HG02759 (cell line): ENCODE measurements around the gene ZNF664.

Experiments
- ATAC-seq: cut with Tn5 transposase; IDR thresholded peaks from one replicate; pipeline ENCODE4 v1.9.1; 2021; ENCODE audit warnings: mild to moderate bottlenecking, moderate library complexity; ENCODE audit not compliant: unreplicated experiment

Gene ZNF664

GRCh38 chr12:123987022-123987421, 14.0 kb downstream of the ZNF664 start:
- ATAC-seq, result no peak

- ATAC-seq, result no peak
These were observed 16.2 kb downstream of the ZNF664 start for GRCh38 chr12:123989168-123989567.

GRCh38 chr12:123989753-123990152, 16.7 kb downstream of the ZNF664 start:
- ATAC-seq, result no peak

DNA sequence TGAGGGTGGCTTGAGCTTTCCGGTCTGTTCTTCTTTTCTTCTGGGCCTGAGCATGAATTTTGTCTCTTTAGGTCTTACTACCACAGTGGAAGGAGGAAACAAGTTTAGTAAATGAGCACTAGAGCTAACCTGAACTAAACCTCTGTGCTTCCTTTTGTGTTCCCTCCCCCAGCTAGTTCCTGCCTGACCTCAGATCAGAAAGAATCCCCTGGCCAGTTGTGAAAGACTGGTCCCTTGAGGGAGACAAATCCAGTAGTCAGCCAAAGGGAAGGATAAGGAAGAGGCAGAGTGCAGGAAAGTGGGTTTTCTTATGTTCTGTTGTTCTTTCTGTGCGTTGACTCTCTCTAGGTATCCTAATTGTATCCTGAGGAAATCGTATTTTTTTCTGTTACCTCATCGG, 17.5 kb downstream of the ZNF664 start:
- ATAC-seq, result no peak

DNA sequence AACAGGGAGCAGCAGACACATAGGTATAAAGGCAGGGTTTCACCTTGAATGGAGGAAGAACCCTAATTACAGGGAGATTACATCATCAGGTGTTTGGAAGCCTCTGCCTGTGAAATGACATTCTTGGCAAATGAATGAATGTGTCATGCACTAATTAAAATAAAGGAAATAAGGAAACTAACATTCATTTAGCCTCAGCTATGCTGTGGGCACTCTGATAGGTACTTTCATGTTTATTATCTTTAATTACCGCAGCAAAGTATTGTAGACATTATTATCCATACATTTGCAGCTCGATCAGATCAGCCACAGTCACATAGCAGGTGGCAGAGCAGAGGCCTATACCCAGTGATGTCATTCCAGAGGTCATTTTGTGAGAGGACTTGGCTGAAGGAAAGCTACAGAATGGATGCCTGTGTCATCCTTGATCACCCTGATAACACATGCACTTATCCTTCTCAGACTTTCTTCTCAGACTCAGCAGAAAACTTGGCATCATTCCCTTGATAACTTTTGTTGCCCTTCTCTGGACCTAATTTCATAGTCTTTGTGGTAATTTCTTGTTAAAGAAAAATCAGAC, 18.4 kb downstream of the ZNF664 start:
- ATAC-seq, result no peak

DNA sequence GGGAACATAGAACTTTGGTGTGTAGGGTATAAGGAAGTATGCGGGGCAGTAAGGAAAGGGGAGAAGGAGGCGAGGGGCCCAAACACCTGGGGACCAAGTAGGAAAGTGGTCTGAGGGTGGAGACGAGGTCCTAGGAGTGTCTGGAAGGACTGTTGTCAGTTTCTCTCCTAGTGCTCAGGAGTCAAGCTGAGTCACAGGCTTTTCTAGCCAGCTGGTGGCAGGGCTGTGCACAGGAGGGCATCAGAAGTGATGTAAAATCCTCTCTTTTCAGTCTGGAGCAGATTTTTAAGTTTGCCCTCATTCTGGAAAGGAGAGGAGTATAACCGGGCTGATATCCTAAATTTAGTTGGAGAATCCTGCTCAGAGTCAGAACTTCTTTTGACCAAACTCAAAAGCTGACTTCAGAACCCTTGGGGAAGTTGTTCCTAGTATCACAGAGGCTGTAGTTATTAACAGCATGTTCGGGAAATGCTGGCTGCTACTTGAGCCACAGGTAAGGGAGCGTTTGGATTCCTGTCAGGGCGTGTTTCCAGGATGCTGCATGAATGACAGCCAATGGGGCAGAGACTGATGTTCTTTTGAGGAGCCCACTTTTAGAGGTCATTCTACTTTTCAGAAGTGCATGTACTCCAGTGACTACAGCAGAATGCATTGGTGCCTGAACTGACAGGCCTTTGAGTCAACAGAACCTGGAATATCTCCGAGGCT, 19.3 kb downstream of the ZNF664 start:
- no peak for ATAC-seq

DNA sequence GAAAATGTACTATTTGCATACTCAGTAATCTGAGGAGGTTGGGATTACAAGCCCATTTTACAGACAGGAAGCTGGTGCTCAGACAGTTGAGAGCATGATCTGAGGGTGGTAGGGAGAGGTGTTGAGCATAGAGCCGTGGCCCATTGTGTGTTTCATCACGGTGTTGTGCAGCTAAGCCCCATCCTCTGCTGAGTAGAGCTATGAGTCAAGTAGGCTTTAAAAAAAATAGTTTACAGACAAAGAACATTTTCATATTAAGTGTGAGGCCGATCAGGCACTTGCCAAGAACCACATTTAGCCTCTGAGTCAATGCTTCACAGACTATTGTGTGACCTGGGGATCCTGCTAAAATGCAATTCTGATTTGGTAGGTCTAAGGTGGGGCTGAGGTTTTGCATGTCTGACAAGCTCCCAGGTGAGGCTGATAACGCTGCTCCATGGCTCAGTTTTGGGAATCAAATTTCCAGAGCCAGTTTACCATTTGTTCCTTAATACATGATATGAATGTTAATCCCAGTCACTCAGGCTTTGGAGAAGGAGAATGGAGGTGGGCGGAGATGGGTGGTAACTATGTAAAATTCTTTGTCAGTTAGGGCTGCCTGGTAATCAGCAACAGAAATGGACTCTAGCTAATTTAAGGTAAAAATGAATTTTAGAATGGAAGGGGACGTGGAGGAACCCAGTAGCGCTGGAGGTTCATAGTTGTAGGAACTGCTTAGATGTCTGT, 22.2 kb downstream of the ZNF664 start:
- ATAC-seq, result no peak

DNA sequence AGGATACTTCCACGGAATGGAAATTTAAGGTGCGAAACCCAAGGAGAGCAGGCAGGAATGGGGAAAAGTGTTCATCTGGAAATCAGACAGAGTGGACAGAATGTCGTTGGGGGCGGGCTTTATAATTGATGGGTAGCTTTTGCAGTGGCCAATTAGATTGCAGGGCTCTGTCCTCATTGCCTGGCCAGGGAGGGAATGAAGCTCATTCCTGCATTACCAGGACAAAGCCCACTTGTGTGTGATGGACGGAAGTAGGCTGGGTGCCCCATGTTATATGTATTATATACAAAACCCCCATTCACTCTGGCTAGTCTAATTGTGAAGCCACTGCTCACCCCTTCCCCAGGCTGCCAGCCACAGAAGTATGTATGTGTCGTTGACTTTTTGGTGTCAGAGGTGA, 23.6 kb downstream of the ZNF664 start:
- no peak for ATAC-seq

DNA sequence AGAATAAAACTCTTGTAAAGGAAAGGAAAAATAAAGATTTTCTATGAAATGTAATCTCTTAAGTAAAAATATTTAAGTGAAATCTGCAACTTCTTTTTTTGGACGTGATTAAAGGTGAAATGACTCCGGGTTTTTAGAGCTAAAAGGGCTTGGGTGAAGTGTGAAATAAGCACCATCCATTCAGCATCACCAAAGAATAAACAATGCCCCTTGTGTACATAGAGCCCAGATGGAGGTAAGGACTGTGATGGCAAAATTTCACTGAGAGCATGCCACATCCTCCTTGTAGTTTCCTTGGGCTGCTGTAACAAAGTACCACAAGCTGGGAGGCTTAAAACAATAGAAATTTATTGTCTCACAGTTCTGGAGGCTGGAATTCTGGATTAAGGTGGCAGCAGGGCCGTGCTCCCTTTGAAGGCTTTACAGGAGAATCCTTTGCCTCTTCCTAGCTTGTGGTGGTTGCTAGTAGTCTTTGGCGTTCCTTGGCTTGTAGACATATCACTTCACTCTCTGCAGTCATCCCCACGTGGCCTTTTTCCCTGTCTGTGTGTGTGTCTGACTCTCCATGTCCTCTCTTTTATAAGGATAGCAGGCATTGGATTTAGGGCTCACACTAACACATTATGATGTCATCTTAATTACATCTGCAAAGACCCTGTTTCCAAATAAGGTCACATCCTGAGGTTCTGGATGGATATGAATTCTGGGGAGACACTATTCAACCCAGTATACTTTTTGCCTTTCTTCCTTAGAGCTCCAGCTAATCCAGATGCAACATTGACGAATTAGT, 24.2 kb downstream of the ZNF664 start:
- no peak for ATAC-seq

GRCh38 chr12:123997908-123998307, 24.9 kb downstream of the ZNF664 start:
- ATAC-seq, result no peak

DNA sequence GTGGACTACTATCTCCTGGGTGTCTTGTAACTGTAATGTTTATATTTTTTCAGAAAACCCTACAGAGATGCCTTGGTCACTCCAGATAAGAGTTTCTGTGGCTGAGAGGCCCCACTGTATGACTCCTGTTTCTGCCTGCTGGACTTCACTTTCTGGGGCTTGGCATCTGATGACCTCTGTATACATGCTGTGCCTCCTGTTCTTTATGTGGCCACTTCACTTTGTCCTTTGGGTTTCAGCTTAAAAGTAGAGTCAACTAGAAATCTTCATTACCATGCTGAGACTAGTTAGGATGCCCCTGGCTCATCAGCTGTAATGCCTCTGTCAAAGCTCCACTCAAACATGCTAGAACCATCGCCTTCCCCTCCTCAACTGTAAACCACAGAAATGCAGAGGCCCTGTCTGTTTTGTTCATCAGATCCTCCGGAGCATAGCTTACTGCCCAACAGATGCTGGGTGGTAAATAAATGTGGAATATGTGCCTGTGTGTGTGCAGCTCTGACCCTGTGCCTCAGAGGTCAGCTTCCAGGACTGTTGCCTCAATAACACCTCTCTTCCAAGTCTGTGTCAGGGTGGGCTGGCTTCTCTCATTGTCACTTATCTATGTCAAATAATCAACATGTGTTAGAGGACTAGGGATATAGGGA, 25.5 kb downstream of the ZNF664 start:
- ATAC-seq, result no peak

DNA sequence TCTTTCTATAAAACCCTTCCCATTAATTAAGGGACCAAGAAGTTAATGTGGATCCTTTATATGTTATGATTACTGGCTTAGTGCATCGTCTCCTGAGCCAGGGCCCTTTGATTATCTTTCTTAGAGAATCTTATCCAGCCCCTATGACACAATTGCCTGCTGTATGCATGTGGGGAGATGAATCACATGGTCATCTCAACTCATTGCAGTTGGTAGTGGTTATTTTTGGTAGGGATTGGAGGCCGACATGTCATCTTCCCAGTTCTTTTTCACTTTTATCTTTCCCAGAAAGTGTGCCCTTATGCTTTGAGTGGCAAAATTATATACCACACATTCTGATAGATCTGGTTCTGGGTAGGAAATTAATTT, 26.0 kb downstream of the ZNF664 start:
- ATAC-seq, result no peak

DNA sequence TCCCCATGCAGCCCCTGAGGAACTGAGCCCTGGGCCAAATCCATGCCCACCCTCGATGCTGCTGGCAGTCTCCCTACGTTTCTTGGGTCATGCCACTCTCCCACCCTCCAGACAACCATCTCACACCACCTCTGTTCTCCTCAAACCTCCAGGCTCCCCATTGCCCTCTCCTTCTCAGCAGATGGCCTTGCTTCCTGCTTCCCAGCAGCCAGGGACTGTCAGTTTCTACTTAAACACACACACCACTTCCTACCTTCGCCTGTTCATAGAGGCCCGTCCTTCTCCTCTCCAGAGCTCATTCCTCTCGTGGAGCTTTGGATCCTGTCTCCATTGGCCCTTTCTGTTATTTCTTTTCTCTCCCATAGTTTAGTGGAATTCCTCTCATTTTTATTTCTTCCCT, 27.1 kb downstream of the ZNF664 start:
- ATAC-seq, result no peak

GRCh38 chr12:124001343-124001742, 28.3 kb downstream of the ZNF664 start:
- no peak for ATAC-seq

- ATAC-seq, result no peak
These were observed 29.1 kb downstream of the ZNF664 start for GRCh38 chr12:124002021-124002644.

GRCh38 chr12:124002654-124003053, 29.6 kb downstream of the ZNF664 start:
- ATAC-seq, result no peak

DNA sequence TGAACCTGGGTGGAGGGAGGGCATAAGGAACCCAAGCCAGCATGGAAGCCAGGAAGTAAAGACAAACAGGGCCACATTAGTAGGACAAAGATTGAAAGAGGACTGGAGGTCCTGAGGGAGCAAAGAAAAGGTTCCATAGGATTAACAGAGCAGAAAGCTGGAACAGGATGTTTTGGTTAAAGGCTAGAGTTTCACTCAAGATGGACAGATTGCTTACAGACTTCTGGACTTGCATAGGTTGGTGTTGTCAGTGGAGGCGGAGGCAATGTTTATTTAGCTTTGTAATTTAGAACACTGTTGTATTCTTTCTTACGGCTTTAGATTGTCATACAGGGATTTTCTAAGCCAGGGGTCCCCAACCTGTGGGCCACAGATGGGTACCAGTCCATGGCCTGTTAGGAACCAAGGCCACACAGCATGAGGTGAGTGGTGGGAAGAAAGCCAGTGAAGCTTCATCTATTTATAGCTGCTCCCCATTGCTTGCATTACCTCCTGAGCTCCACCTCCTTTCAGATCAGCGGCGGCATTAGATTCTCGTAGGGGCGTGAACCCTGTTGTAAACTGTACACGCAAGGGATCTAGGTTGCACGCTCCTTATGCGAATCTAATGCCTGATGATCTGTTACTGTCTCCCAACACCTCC, 31.3 kb downstream of the ZNF664 start:
- ATAC-seq, result no peak

GRCh38 chr12:124006085-124006845, 33.2 kb downstream of the ZNF664 start:
- peak; percentile 52 for ATAC-seq
